Epithelial cell of prostate (primary cell): ENCODE measurements around the gene RNFT2.

Experiments
- DNase-seq: peaks from one replicate; pipeline ENCODE4 v3.0.0-alpha.2; 2011; ENCODE audit warnings: low read depth, low spot score
- H3K27ac ChIP-seq: fragments of 450-650 bp; 2 replicates; pipeline ENCODE4 v1.5.1; 2017; ENCODE audit warnings: mild to moderate bottlenecking

The RNFT2 gene

GRCh38 chr12:116892349-116893140, 154.4 kb downstream of the RNFT2 start:
- no peak for DNase-seq
- H3K27ac ChIP-seq, result no peak overlapping the region

- no peak for DNase-seq
- H3K27ac ChIP-seq, result no peak overlapping the region
These were observed 156.8 kb downstream of the RNFT2 start for GRCh38 chr12:116894913-116895312.

GRCh38 chr12:116896411-116896924, 158.4 kb downstream of the RNFT2 start:
- no peak for DNase-seq
- no peak overlapping the region for H3K27ac ChIP-seq

- no peak for DNase-seq
- H3K27ac ChIP-seq, result no peak overlapping the region
These were observed 159.4 kb downstream of the RNFT2 start for GRCh38 chr12:116897476-116897875.

GRCh38 chr12:116898669-116899068, 160.6 kb downstream of the RNFT2 start:
- no peak for DNase-seq
- no peak overlapping the region for H3K27ac ChIP-seq

- no peak overlapping the region for H3K27ac ChIP-seq
- DNase-seq, result no peak
These were observed 163.5 kb downstream of the RNFT2 start for GRCh38 chr12:116901612-116902011.
